Ishikawa (cell line): ENCODE data around the gene DYNLL2.

Experiments
- CEBPB ChIP-seq: IDR thresholded peaks from 2 replicates; pipeline ENCODE4 v1.6.1; 2012
- CREB1 ChIP-seq: IDR thresholded peaks from 2 replicates; pipeline ENCODE4 v1.6.1; 2012; ENCODE audit warnings: low read depth
- EGR1 ChIP-seq: IDR thresholded peaks from 2 replicates; pipeline ENCODE4 v1.6.1; 2012
- EP300 ChIP-seq: IDR thresholded peaks from 2 replicates; pipeline ENCODE4 v1.6.1; 2012; ENCODE audit warnings: borderline replicate concordance
- FOXM1 ChIP-seq: IDR thresholded peaks from 2 replicates; pipeline ENCODE4 v1.6.1; 2012; ENCODE audit warnings: low read depth, borderline replicate concordance
- NFIC ChIP-seq: IDR thresholded peaks from 2 replicates; pipeline ENCODE4 v1.6.1; 2012
- RAD21 ChIP-seq: IDR thresholded peaks from 2 replicates; pipeline ENCODE4 v1.6.1; 2012; ENCODE audit warnings: low read depth
- REST ChIP-seq: IDR thresholded peaks from 2 replicates; pipeline ENCODE4 v1.6.1; 2012; ENCODE audit warnings: low read depth, mild to moderate bottlenecking
- TAF1 ChIP-seq: IDR thresholded peaks from 2 replicates; pipeline ENCODE4 v1.6.1; 2012; ENCODE audit warnings: low read depth, mild to moderate bottlenecking
- TCF12 ChIP-seq: IDR thresholded peaks from 2 replicates; pipeline ENCODE4 v1.6.1; 2012; ENCODE audit warnings: low read depth
- TEAD4 ChIP-seq: IDR thresholded peaks from 2 replicates; pipeline ENCODE4 v1.6.1; 2012
- USF1 ChIP-seq: IDR thresholded peaks from 2 replicates; pipeline ENCODE4 v1.6.1; 2012
- YY1 ChIP-seq: IDR thresholded peaks from 2 replicates; pipeline ENCODE4 v1.6.1; 2012; ENCODE audit warnings: low read depth
- ZBTB7A ChIP-seq: IDR thresholded peaks from 2 replicates; pipeline ENCODE4 v1.6.1; 2012; ENCODE audit warnings: low read depth
- TF ChIP-seq, protein P1 (sequence below): IDR thresholded peaks from 2 replicates; pipeline ENCODE4 v1.6.1; 2012

The DYNLL2 gene

DNA sequence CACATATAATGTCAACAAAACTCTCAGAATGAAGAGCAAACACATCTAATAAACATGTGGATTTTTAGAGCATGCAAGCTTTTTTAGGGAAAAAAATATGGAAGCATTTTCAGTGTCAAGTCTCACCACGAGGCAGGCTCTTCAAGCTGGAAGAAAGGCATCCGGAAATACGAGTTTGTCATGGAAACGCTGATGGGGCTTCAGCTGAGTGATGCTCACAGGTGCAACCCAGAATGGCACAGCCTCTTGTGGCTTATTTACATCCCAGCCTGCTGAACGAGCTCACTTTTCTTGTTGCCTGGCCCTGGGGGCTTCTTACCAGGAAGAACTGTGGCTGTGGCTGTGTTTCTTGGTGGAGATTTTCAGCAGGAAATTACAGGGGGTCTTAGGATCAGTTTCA is 24.1 kb upstream of the DYNLL2 start:
- TF ChIP-seq NFIC (no peak), TAF1 (no peak), EP300 (no peak), FOXM1 (no peak), USF1 (no peak), EGR1 (no peak), RAD21 (no peak), YY1 (no peak), REST (no peak), ZBTB7A (no peak), CEBPB (no peak), TEAD4 (no peak), CREB1 (no peak), TCF12 (no peak)
- TF ChIP-seq, protein P1, sequence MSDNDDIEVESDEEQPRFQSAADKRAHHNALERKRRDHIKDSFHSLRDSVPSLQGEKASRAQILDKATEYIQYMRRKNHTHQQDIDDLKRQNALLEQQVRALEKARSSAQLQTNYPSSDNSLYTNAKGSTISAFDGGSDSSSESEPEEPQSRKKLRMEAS, result no peak

DNA sequence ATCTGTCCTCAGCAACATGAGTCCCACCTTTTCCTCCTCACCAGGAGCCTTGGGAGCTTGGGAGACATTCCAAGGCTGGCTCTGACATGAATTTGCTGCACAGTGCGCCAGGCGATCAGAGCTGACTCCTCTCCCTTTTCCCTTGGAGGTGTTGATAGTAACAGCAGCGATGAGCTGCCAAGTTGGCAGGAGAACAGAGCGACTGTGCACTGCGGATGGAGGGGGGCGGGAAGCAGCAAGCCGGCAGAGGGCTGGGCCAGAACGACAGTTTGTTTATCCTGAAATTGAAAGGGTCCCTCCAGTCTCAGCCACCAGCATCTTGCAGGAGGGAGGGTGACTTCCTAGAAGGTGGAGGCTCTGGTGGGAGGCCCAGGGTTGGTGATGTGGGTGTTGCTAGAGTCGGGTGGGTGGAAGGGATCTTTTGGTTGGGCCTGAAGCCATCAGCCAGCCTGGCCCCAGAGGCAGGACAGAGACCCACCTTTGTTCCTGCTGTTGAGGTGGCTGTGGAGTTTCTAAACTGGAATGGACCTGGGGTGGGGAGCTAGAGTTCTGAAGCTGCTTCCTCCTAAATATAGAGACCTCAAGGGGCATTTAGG is 22.5 kb upstream of the DYNLL2 start:
- TF ChIP-seq RAD21, result no peak
- TF ChIP-seq, protein P1, result no peak
- TF ChIP-seq REST, result no peak
- no peak for TF ChIP-seq NFIC
- TF ChIP-seq YY1, result no peak
- TF ChIP-seq FOXM1, result no peak
- no peak for TF ChIP-seq CREB1
- TF ChIP-seq TEAD4, result no peak
- no peak for TF ChIP-seq EP300
- no peak for TF ChIP-seq TCF12
- no peak for TF ChIP-seq TAF1
- TF ChIP-seq ZBTB7A, result no peak
- TF ChIP-seq USF1, result no peak
- no peak for TF ChIP-seq CEBPB

DNA sequence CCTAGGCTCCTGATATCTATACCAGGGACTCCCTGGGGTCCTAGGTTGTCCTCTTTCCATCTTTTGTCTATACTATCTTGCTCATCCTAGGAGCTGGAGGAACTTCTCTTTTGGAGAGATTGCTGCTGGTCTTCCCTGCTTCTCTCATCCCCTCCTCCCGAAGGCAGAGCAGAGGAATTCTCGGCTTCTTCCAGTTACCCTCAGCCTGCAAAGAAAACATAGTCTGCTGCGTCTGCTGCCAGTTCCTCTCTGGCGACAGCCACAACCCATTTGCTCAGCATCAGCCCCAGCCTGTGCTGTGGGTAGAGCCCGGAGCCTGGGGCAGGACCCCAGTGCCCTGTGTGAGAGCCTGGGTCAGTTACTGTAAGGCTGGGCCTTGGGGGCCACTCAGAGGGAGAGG is 21.5 kb upstream of the DYNLL2 start:
- TF ChIP-seq EGR1 (no peak), REST (no peak), NFIC (no peak), FOXM1 (no peak), USF1 (no peak)

- TF ChIP-seq USF1 (no peak), CEBPB (no peak), REST (no peak), TCF12 (no peak), EP300 (no peak)
Measured at GRCh38 chr17:58065238-58065637, 18.0 kb upstream of the DYNLL2 start.
